Mesenteric fat pad (tissue), 1 donor: ENCODE data around the gene TMED1. TPM values are rescaled to one million over a fixed set of nuclear protein-coding genes. Genes with fewer than 3 reads are reported as not detected.

Experiments
- microRNA-seq: library from miRNA; unstranded; fragments of <30 nt; microRNA quantifications from one replicate; pipeline ENCODE4 v1.2.0, GENCODE V29; 2020; ENCODE audit warnings: borderline number of aligned reads
- total RNA-seq: library from RNA; stranded (reverse); fragmentation: NEBNext Ultra II Directional; extraction: Animal tissue kit (Norgen Biotek cat#: 25700); gene quantifications from one replicate; pipeline ENCODE4 v1.2.1, GENCODE V29; 2021
- donor health status: DM: yes; HTN: yes; CAD: no.

Gene TMED1
- total RNA-seq, 1 donor from 2014 or later = 24.9 TPM

Small RNAs within 50 kb of the gene (microRNA-seq; reads per million reads assigned to microRNA genes)
- not detected for gene MIR199A1
- not detected for gene MIR6793

Other genes starting within 250 kb of the TMED1 start
- gene AP1M2, start 248.9 kb downstream of the TMED1 start, total RNA-seq = 3.2 TPM
- gene SLC44A2, start 210.7 kb downstream of the TMED1 start, total RNA-seq = 110 TPM
- gene ILF3, start 181.9 kb downstream of the TMED1 start, total RNA-seq = 212 TPM
- 45.9 TPM for gene QTRT1, start 134.8 kb downstream of the TMED1 start, total RNA-seq
- gene DNM2, start 118.1 kb downstream of the TMED1 start, total RNA-seq = 134 TPM
- gene C19orf38, start 12.2 kb upstream of the TMED1 start, total RNA-seq = 4.4 TPM
- gene CARM1, start 35.3 kb upstream of the TMED1 start, total RNA-seq = 37.2 TPM
- 28.4 TPM for gene YIPF2, start 92.4 kb upstream of the TMED1 start, total RNA-seq
- gene TIMM29, start 92.6 kb upstream of the TMED1 start, total RNA-seq = 14.4 TPM
- 70.7 TPM for gene SMARCA4, start 124.8 kb upstream of the TMED1 start, total RNA-seq